GM21737 (cell line): ENCODE data around the gene C1orf56.
"Not testable (repeated sequence)": the region's sequence is repeated elsewhere in the genome, so short reads cannot be mapped to it uniquely, and the experiment has no call there.

ENCODE experiments used
- ATAC-seq: cut with Tn5 transposase; IDR thresholded peaks from one replicate; pipeline ENCODE4 v1.9.1; 2021; ENCODE audit warnings: mild to moderate bottlenecking, moderate library complexity; ENCODE audit not compliant: unreplicated experiment

C1orf56 gene

DNA sequence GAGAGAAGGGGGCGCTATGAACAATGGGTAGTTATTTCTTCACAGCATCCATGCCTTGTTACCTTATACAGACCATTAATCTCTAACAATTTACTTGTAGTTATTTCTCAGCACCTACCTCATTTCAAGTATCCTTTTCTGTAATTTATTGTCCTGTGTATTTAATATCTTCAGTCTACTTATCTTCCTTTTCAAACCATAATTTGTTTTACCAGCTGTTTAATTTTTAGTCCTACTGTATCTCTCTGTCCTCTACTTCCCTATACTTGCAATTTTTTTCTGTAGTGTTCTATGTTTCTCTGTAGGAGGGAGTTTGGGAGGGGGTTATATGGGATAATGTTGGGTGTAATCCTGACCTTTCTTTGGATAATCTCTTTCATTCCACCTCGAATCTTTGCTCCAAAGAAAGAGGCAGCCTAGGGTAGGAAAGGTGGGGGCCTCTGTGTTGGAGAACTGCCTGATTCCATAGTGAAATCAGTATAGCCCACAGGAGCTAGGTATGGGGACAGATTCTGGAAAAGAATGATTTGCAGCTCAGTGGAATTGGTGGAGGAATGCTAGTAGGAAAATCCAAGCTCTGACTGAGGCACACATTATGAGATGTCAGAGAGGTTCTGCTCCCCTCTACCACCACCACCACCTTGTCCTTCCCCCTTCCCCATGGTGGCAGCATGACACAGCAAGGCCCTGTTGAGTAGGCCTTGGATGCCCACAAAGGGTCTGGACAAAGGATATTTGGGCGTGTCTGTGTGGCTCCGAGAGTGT lies 13.3 kb downstream of the C1orf56 start:
- ATAC-seq: no peak

DNA sequence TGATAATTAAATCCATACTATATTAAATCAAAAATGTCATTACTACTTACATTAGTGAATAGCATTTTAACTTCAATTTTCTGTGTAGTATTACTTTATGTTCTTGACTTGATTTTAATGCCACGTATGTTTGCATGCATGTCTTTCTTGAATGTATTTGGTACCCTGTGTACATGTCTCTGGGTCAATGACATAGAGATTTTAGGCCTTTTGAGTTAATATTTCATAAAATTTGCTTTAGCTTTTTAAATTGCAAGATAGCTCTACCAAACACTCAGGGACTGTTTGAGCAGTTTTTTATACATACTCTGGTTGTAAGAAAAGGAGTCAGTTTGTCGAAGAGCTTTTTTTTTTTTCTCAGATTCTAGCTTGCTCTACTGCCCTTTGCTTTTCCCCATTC lies 14.2 kb downstream of the C1orf56 start:
- no peak for ATAC-seq

DNA sequence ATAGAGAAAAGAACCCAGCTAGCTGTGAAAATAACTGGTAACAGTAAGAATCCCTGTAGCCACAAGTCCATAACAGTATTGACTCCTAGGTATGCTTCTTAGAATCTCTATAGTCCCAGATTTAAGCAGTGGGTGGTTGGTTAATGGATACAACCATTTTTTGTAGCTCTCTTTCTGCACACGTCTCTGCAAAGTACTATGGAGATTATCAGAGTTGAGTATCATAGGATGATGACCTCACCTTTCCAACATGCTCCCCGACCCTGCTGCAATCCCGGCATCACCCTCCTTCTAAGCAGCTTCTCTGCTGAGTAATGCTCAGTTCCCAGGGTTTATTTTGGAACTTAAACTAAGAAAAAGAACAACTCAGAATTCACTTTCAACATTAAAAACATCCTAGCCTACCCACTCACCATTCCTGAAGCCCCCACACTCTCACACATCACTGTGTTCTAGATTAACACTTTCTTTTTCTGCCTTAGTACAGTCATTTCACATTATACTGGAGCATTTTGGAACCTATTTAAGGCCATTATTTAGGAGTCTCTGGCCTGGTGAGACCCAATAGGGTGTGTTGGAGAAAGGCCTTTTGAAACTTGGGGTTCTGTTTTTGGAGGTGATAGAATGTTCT lies 15.3 kb downstream of the C1orf56 start:
- no peak for ATAC-seq

DNA sequence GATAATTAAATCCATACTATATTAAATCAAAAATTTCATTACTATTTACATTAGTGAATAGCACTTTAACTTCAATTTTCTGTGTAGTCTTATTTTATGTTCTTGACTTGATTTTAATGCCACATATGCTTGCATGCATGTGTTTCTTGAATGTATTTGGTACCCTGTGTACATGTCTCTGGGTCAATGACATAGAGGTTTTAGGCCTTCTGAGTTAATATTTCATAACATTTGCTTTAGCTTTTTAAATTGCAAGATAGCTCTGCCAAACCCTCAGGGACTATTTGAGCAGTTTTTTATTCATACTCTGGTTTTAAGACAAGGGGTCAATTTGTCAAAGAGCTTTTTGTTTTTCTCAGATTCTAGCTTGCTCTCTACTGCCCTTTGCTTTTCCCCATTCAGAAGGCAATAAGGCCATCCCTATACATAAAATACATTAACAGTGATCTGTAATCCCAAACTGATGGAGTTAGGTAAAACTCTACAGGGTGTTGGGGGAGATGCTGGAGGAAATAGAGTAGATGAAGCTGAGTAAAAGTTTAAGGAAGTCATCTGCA lies 17.6 kb downstream of the C1orf56 start:
- no peak for ATAC-seq

DNA sequence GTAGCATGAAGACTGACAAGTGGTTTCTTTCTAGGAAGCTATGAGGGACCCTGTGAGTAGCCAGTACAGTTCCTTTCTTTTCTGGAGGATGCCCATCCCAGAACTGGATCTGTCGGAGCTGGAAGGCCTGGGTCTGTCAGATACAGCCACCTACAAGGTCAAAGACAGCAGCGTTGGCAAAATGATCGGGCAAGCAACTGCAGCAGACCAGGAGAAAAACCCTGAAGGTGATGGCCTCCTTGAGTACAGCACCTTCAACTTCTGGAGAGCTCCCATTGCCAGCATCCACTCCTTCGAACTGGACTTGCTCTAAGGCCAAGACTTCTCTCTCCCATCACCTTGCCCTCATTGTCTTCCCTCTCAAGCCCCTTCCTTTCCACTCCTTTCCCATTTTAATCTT lies 19.6 kb downstream of the C1orf56 start:
- no peak for ATAC-seq

DNA sequence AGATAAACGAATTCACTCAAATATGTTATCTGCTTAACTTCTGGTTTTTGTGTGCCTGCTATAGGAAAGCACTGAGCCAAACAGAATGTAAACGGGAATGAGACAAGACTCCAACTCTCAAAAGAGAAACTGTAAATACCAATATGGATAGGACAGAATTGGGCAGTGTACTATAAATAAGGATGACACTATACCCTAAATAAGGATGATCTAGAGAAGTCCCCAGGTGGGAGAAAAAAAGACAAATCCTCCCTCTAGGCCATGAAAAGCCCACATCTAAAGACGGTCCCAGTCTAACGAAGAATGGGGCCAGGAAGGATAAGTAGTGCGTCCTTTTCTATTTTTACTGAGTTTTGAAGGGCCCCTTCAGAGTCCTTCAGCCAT lies 21.5 kb downstream of the C1orf56 start:
- no peak for ATAC-seq

DNA sequence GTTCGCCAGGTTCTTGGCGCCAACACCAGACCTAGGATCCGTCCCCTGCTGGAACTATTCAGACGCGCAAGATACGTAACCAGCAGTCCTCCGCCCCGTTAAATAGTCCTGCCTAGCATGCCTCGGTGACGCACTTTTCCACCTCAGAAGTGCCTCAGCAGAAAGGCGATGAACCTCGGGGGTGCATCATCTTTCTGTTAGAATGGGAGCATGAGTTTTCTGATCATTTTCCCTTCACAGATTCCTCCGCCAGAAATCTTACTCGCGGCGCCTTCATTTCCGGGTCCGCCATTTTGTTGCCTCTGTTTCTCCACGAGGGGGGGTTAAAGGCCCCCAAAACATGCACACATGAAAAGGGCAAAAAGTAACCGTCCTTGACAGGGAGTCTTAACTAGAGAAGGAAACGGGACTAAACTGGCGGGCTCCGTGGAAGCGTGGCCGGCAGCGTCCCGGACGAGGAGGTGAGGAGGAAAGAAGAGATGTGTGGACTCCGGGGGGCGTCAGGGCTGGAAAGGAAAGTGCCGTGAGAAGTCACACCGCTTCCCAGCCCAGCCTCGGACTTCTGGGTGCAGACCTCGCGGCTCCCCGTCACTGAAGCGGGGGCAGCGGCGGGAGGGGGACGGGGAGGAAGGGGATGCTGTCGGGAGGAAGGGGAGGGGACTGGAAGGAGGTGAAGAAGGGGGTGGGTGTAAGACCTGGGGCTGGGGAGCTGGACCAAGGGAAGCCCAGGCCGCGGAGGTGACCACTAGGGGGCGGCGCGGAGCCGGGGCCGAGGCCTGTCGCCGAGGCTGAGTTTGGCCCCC lies 23.1 kb downstream of the C1orf56 start, which contains the start of gene GABPB2:
Gene GABPB2 (plus strand): TSS at position 288 of the 803 bp plus-strand sequence. CDS start 17,429 bp downstream, outside the sequence.
- ATAC-seq: peak; percentile 79

DNA sequence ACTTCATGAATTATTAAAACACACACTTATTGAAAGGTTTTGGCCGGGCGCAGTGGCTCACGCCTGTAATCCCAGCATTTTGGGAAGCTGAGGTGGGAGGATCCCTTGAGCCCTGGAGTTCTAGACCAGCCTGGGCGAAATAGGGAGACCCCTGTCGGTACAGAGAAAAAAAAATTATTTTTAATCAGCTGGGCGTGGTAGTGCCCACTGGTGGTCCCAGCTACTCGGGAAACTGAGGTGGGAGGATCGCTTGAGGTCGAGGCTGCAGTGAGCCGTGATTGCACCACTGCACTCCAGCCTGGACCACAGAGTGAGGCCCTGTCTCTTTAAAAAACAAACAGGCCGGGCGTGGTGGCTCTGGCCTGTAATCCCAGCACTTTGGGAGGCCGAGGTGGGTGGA lies 24.7 kb downstream of the C1orf56 start:
- ATAC-seq: no peak

DNA sequence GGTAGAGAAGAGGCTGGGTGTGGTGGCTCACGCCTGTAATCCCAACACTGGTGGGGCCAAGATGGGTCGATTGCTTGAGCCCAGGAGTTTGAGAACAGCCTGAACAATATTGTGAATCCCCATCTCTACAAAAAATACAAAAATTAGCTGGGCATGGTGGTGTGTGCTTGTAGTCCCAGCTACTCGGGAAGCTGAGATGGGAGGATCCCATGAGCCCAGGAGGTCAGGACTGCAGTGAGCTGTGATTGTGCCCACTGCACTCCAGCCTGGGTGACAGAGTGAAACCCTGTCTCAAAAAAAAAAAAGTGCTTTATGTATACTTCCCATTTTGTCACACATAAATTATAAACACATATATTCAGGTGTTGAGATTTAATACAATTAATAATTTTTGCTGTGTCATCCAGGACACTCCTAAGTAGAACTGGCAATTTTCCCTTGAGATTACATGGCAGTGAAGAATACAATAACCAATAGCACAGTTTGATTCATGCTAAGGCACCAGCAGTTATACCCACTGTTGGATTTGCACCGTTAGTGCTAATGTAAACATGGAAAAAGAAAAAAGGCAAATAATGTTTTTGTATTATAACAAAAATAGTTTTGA lies 38.5 kb downstream of the C1orf56 start:
- ATAC-seq: no peak

DNA sequence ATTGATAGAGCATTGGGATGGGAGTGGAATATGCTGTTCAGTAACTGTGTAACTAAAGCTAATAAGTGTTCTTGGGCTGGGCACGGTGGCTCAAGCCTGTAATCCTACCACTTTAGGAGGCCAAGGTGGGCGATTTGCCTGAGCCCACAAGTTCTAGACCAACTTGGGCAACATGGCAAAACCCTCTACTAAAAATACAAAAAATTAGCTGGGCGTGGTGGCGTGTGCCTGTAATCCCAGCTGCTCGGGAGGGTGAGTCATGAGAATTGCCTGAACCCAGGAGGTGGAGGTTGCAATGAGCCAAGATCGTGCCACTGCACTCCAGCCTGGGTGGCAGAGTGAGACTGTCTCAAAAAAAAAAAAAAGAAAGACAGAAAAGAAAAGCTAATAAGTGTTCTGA lies 49.9 kb downstream of the C1orf56 start:
- not testable (repeated sequence) for ATAC-seq

DNA sequence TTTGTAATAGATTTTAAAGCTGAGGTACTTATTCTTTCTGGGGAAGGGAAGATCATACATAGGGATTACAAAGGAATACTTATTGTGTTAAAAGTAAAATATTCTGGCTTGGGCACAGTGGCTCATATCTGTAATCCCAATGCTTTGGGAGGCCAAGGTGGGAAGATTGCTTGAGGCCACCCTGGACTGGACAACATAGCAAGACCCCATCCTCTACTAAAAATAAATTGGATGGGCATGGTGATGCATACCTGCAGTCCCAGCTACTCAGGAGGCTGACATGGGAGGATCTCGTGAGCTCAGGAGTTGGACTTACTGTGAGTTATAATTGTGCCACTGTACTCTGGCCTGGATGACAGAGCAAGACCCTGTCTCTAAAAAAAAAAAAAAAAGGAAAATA lies 50.6 kb downstream of the C1orf56 start:
- ATAC-seq: no peak
